HepG2 (cell line): Measurements from ENCODE around the gene AGBL2. TPM values are rescaled to one million over a fixed set of nuclear protein-coding genes. Genes with fewer than 3 reads are reported as not detected.

Experiments used
- ATAC-seq: fragments of 200-7000 bp; cut with Tn5 transposase; 3 replicates; pipeline ENCODE4 v1.9.1; 2020; ENCODE audit warnings: mild to moderate bottlenecking, moderate library complexity
- BruUV-seq: library from RNA; stranded (reverse); fragments of 400-500 nt; replicated peaks from 2 replicates; lab custom pipeline; 2021; lab: Mats Ljungman, UMichigan
- CTCF ChIA-PET: fragments of 300-600 bp; formaldehyde crosslinking; extraction: SDS; loops from one replicate; lab custom pipeline; 2021; ENCODE audit warnings: low total read pairs, inconsistent platforms, low intra/inter-chr PET ratio; lab: Yijun Ruan, JAX
- POLR2A ChIA-PET: fragments of 350-600 bp; sonication (Branson Sonifier 250); formaldehyde crosslinking; loops from one replicate; lab custom pipeline; 2020; ENCODE audit warnings: antibody characterized with exemption, inconsistent platforms; lab: Yijun Ruan, JAX
- DNase-seq: peaks from one replicate; pipeline ENCODE4 v3.0.0-alpha.2; 2015; ENCODE audit warnings: low spot score
- FAIRE-seq: peaks from 3 replicates; lab custom pipeline; 2011; peaks lifted over from hg19 to GRCh38; lab: Jason Lieb, UNC
- H2AFZ ChIP-seq: one replicate; pipeline ENCODE4 v1.6.1; 2011; ENCODE audit warnings: low read length, inconsistent platforms
- H3K27ac ChIP-seq: fragments of 300-600 bp; 3 replicates; pipeline ENCODE4 v1.8.0; 2011; ENCODE audit warnings: mixed run types, mild to moderate bottlenecking, mixed read lengths, low read length, inconsistent platforms; ENCODE audit not compliant: insufficient read depth; ENCODE audit errors: extremely low read length
- H3K27me3 ChIP-seq, 2 experiments: fragments of 200-600 bp in 1 of 2; 2 replicates in 1 of 2; 3 replicates in 1 of 2; pipeline versions ENCODE4 v1.6.0 to v1.8.0; 2011; ENCODE audit warnings: low read length in 2 of 2, mild to moderate bottlenecking in 2 of 2, moderate library complexity in 2 of 2, inconsistent platforms in 1 of 2; ENCODE audit not compliant: insufficient read depth in 2 of 2, control insufficient read depth in 1 of 2
- H3K36me3 ChIP-seq, 2 experiments: fragments of 200-600 bp in 1 of 2; replicated peaks in 1 of 2; 2 replicates in 1 of 2; 3 replicates in 1 of 2; pipeline versions ENCODE4 v1.5.1 to v1.8.0; 2011; ENCODE audit warnings: low read length in 2 of 2, inconsistent platforms in 1 of 2; ENCODE audit not compliant: insufficient read depth in 2 of 2, control insufficient read depth in 1 of 2
- H3K4me1 ChIP-seq: 2 replicates; pipeline ENCODE4 v1.5.1; 2012; ENCODE audit warnings: low read length, inconsistent platforms; ENCODE audit not compliant: insufficient read depth
- H3K4me2 ChIP-seq: 2 replicates; pipeline ENCODE4 v1.6.0; 2011; ENCODE audit warnings: low read depth, low read length, inconsistent platforms
- H3K4me3 ChIP-seq, 3 experiments: fragments of 200-600 bp in 1 of 3; sonication (generic), shearing (Covaris generic) in 1 of 3; replicated peaks in 1 of 3; 2 replicates each; pipeline ENCODE4 v1.5.1; 2011 to 2016; ENCODE audit warnings: low read length in 3 of 3, inconsistent platforms in 2 of 3, low read depth in 2 of 3, mild to moderate bottlenecking in 2 of 3, control low read depth in 1 of 3, mixed read lengths in 1 of 3; ENCODE audit not compliant: insufficient read depth in 1 of 3
- H3K79me2 ChIP-seq: one replicate; pipeline ENCODE4 v1.6.1; 2011; ENCODE audit warnings: low read length, inconsistent platforms; ENCODE audit not compliant: insufficient read depth
- H3K9ac ChIP-seq: 2 replicates; pipeline ENCODE4 v1.6.0; 2011; ENCODE audit warnings: mild to moderate bottlenecking, low read depth, low read length, inconsistent platforms; ENCODE audit not compliant: insufficient read depth
- H3K9me3 ChIP-seq: 2 replicates; pipeline ENCODE4 v1.5.1; 2012; ENCODE audit warnings: mild to moderate bottlenecking, low read length
- H4K20me1 ChIP-seq: 2 replicates; pipeline ENCODE4 v1.6.0; 2011; ENCODE audit warnings: inconsistent platforms, mild to moderate bottlenecking, low read length, moderate library complexity; ENCODE audit not compliant: insufficient read depth
- ELF1 ChIP-seq: sonication (generic); formaldehyde crosslinking; IDR thresholded peaks from 2 replicates; pipeline ENCODE4 v1.4.0; 2020; ENCODE audit warnings: missing genetic modification reagents
- FOXJ3 ChIP-seq: sonication (generic); formaldehyde crosslinking; IDR thresholded peaks from 2 replicates; pipeline ENCODE4 v1.4.0; 2020; ENCODE audit warnings: missing genetic modification reagents, mild to moderate bottlenecking, borderline replicate concordance
- HBP1 ChIP-seq: IDR thresholded peaks from 2 replicates; pipeline ENCODE4 v1.6.1; 2016; ENCODE audit warnings: low read depth, control low read depth
- HMGA1 ChIP-seq: sonication (generic); formaldehyde crosslinking; conservative IDR thresholded peaks from 2 replicates; pipeline ENCODE4 v1.4.0; 2020; ENCODE audit warnings: missing genetic modification reagents
- KMT2B ChIP-seq: IDR thresholded peaks from 2 replicates; pipeline ENCODE4 v1.6.1; 2016; ENCODE audit warnings: missing genetic modification reagents, missing compliant biosample characterization
- POGZ ChIP-seq: sonication (generic); formaldehyde crosslinking; IDR thresholded peaks from 2 replicates; pipeline ENCODE4 v1.4.0; 2020; ENCODE audit warnings: mild to moderate bottlenecking, missing genetic modification reagents
- SAP130 ChIP-seq: IDR thresholded peaks from 2 replicates; pipeline ENCODE4 v1.6.1; 2016; ENCODE audit warnings: low read depth
- STAT6 ChIP-seq: sonication (generic); formaldehyde crosslinking; IDR thresholded peaks from 2 replicates; pipeline ENCODE4 v1.4.0; 2020; ENCODE audit warnings: missing genetic modification reagents, mild to moderate bottlenecking, borderline replicate concordance
- ZBED4 ChIP-seq: sonication (generic); formaldehyde crosslinking; IDR thresholded peaks from 2 replicates; pipeline ENCODE4 v1.4.0; 2020; ENCODE audit warnings: missing genetic modification reagents, borderline replicate concordance
- ZBTB7B ChIP-seq: sonication (generic); formaldehyde crosslinking; IDR thresholded peaks from 2 replicates; pipeline ENCODE4 v1.4.0; 2020; ENCODE audit warnings: missing genetic modification reagents
- ZNF24 ChIP-seq: fragments of 450-650 bp; IDR thresholded peaks from 2 replicates; pipeline ENCODE4 v1.6.1; 2017; ENCODE audit warnings: antibody characterized with exemption, mild to moderate bottlenecking
- ZNF431 ChIP-seq: sonication (generic); formaldehyde crosslinking; IDR thresholded peaks from 2 replicates; pipeline ENCODE4 v1.9.0; 2022; ENCODE audit warnings: missing genetic modification reagents, low read depth, mild to moderate bottlenecking, borderline replicate concordance
- ZNF770 ChIP-seq: sonication (generic); formaldehyde crosslinking; IDR thresholded peaks from 2 replicates; pipeline ENCODE4 v1.5.0; 2020; ENCODE audit warnings: mild to moderate bottlenecking, missing genetic modification reagents
- ZNF772 ChIP-seq: sonication (generic); formaldehyde crosslinking; IDR thresholded peaks from 2 replicates; pipeline ENCODE4 v1.5.0; 2020; ENCODE audit warnings: mild to moderate bottlenecking, missing genetic modification reagents
- ZNF792 ChIP-seq: IDR thresholded peaks from 2 replicates; pipeline ENCODE4 v1.6.1; 2016
- WGBS: methylation state at CpG from one replicate; pipeline ENCODE4 v1.1.6; 2017; ENCODE audit warnings: low lambda C conversion rate; 5-methylcytosine and 5-hydroxymethylcytosine counted together
- in situ Hi-C: cut with HindIII; loops from 2 replicates; pipeline ENCODE4 v1.10.0; 2017; ENCODE audit warnings: low pct_unique_long_range_greater_than_20kb; ENCODE audit not compliant: extremely low pct_ligation_motif_present
- intact Hi-C: fragments of 100-400 bp; cut with micrococcal nuclease; formaldehyde crosslinking; loops from one replicate; pipeline ENCODE4 v1.10.0; 2022; ENCODE audit not compliant: unreplicated experiment
- polyA plus RNA-seq, 8 experiments: library from polyadenylated mRNA; depleted of rRNA in 3 of 8; stranded (reverse) in 7 of 8; unstranded in 1 of 8; fragments of >200 nt; fragmentation: Illumina TruSeq in 4 of 8; extraction: Trizol in 4 of 8; gene quantifications; 2 replicates each; pipeline versions ENCODE4 v1.2.1 to v1.2.3, GENCODE V29; 2011 to 2016; ENCODE audit warnings: low read depth in 4 of 8, missing spikeins in 1 of 8, mixed read lengths in 1 of 8; ENCODE audit not compliant: insufficient read depth in 1 of 8
- total RNA-seq, 5 experiments: library from RNA; depleted of rRNA; stranded (reverse); fragments of >200 nt; fragmentation: Illumina TruSeq; extraction: Trizol; gene quantifications; 2 replicates each; pipeline ENCODE4 v1.2.3, GENCODE V29; 2016; ENCODE audit warnings: low read depth in 1 of 5

AGBL2 gene
- total and polyA plus RNA-seq, 2 of the 13 experiments (the other 11 are each of a cell fraction or from before 2014, with no cell fraction given) = 1.6 to 5.7 TPM

GRCh38 chr11:47726878-47727514 is 11.8 kb upstream of the AGBL2 start:
- no peak overlapping the region for H3K4me2 ChIP-seq
- no peaks in the 10 kb centered on the region for H3K9me3 ChIP-seq
- peaks cover 19 to 48% of the 10 kb centered on the region in 2 experiments for H3K36me3 ChIP-seq
- peaks cover 4% of the 10 kb centered on the region for H3K79me2 ChIP-seq
- FAIRE-seq (peak; percentile 15), DNase-seq (peak; percentile 15), ATAC-seq (no peak)
- H3K27me3 ChIP-seq = no peaks in the 10 kb centered on the region
- no peak overlapping the region for H3K9ac ChIP-seq
- BruUV-seq = no TSS peak
- 75% methylated on average over 12 of the region's 12 CpGs for WGBS
- ChIA-PET CTCF (no interaction called here), POLR2A (interaction anchor here (0.7 kb wide), 1 partner anchor 11 kb away, joined by 3 read pairs; no protein-coding TSS in a partner anchor)
- peak overlapping the region; percentile 32 for H3K27ac ChIP-seq
- no peak overlapping the region for H3K4me3 ChIP-seq
- H4K20me1 ChIP-seq = peaks cover 2% of the 10 kb centered on the region; the same call in 1 of the 2 replicates
- in situ Hi-C loops = loop anchor here (10.0 kb wide), 1 partner anchor 82 kb away; the partner anchor contains the start of gene MTCH2
- intact Hi-C loops = no loop called here
- no peak overlapping the region for H2AFZ ChIP-seq
- H3K4me1 ChIP-seq = peaks cover 71% of the 10 kb centered on the region
- TF ChIP-seq ZBED4 (CRISPR knock-in tag) (no peak), ZNF772 (CRISPR knock-in tag) (no peak), ELF1 (no peak), ZBTB7B (CRISPR knock-in tag) (no peak), STAT6 (no peak), HBP1 (CRISPR knock-in tag) (no peak), HMGA1 (no peak), ZNF792 (CRISPR knock-in tag) (no peak), ZNF24 (no peak), KMT2B (no peak), FOXJ3 (CRISPR knock-in tag) (0 out of 2 replicates have a peak, but pooled peaks have one; percentile 22), ZNF770 (CRISPR knock-in tag) (peak; percentile 72), POGZ (CRISPR knock-in tag) (0 out of 2 replicates have a peak, but pooled peaks have one; percentile 55), ZNF431 (CRISPR knock-in tag) (no peak), SAP130 (CRISPR knock-in tag) (no peak)
